DOHH2 (cell line): ENCODE data around the gene COL9A3.

Experiments
- H3F3A ChIP-seq: fragments of 200-600 bp; sonication (generic), shearing (Covaris generic); 2 replicates; pipeline ENCODE4 v1.6.0; 2016; ENCODE audit warnings: antibody characterized with exemption, mild to moderate bottlenecking; ENCODE audit not compliant: control insufficient read depth, insufficient read depth
- H3K27ac ChIP-seq: fragments of 200-600 bp; sonication (generic); 2 replicates; pipeline ENCODE4 v1.5.1; 2014; ENCODE audit warnings: low read depth, mild to moderate bottlenecking, low read length, moderate library complexity
- H3K27me3 ChIP-seq: fragments of 200-600 bp; sonication (generic); 2 replicates; pipeline ENCODE4 v1.6.1; 2014; ENCODE audit warnings: mild to moderate bottlenecking, low read length, mixed read lengths; ENCODE audit not compliant: control insufficient read depth
- H3K36me3 ChIP-seq: fragments of 200-600 bp; sonication (generic); 2 replicates; pipeline ENCODE4 v1.6.1; 2014; ENCODE audit warnings: mild to moderate bottlenecking, low read length, moderate library complexity, mixed read lengths; ENCODE audit not compliant: control insufficient read depth
- H3K4me1 ChIP-seq: fragments of 200-600 bp; sonication (generic); 2 replicates; pipeline ENCODE4 v1.6.1; 2014; ENCODE audit warnings: mild to moderate bottlenecking, low read length, mixed read lengths; ENCODE audit not compliant: control insufficient read depth
- H3K4me2 ChIP-seq: fragments of 200-600 bp; sonication (generic); 2 replicates; pipeline ENCODE4 v1.6.0; 2014; ENCODE audit warnings: mild to moderate bottlenecking, low read length, moderate library complexity
- H3K4me3 ChIP-seq: fragments of 200-600 bp; sonication (generic); 2 replicates; pipeline ENCODE4 v1.5.1; 2014; ENCODE audit warnings: mild to moderate bottlenecking, low read length, mixed read lengths
- H3K79me2 ChIP-seq: fragments of 200-600 bp; sonication (generic); 2 replicates; pipeline ENCODE4 v1.6.1; 2014; ENCODE audit warnings: mild to moderate bottlenecking, low read length, mixed read lengths; ENCODE audit not compliant: control insufficient read depth
- H3K9me2 ChIP-seq: fragments of 200-600 bp; sonication (generic); replicated peaks from 2 replicates; pipeline ENCODE4 v1.6.1; 2014; ENCODE audit warnings: mild to moderate bottlenecking, low read length, mixed read lengths; ENCODE audit not compliant: control insufficient read depth
- H3K9me3 ChIP-seq: fragments of 200-600 bp; sonication (generic); 2 replicates; pipeline ENCODE4 v1.6.1; 2014; ENCODE audit warnings: antibody characterized with exemption, low read length, mixed read lengths; ENCODE audit not compliant: control insufficient read depth, insufficient read depth
- H4K20me1 ChIP-seq: fragments of 200-600 bp; sonication (generic); 2 replicates; pipeline ENCODE4 v1.6.0; 2014; ENCODE audit warnings: low read depth, mild to moderate bottlenecking, antibody characterized with exemption, low read length, moderate library complexity; ENCODE audit not compliant: control insufficient read depth, insufficient read depth
- EZH2phosphoT487 ChIP-seq: fragments of 200-600 bp; sonication (generic); IDR thresholded peaks from 2 replicates; pipeline ENCODE4 v1.6.1; 2017; ENCODE audit warnings: borderline replicate concordance, mild to moderate bottlenecking, antibody characterized with exemption, low read length, moderate library complexity, mixed read lengths
- TF ChIP-seq, protein P1 (sequence below): fragments of 200-600 bp; sonication (generic); IDR thresholded peaks from one replicate; pipeline ENCODE4 v1.5.1; 2014; ENCODE audit warnings: antibody characterized with exemption, mild to moderate bottlenecking, low read depth, low read length; ENCODE audit not compliant: poor library complexity, severe bottlenecking

The COL9A3 gene

DNA sequence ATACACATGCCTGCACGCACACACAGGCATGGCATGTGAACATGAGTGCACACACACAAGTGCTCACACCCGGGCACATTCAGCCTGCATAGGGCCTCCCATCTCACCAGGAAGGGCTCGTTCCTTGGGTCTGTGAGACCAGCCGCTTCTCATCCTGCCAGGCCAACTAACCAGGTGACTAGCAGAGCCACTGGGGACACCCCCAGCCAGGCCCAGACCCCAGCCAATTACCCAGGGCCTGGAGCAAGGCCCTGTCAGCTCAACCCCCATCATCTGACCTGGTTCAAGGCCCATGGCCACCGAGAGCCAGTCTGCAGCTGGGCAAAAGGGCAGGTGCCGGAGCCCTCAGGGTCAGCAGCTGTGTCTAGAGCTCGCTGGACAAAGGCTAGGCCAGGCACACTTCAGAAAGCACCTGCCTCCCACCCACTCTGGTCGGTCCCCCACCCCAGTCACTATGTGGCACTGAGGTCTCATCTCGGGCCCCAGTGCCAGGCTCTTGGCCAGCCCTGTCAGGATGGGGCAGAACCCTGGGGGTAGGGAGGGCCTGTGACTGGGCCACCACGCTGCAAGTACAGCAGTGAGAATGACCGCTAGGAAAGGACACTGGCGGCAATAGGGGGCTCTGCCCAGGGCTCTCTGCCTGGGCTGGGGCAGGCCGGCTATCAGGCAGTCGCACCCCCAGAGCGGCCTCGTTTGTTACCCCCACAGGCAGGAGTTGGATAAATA, 47.3 kb upstream of the COL9A3 start:
- no peaks in the 10 kb centered on the region for H3F3A ChIP-seq
- H3K9me2 ChIP-seq = no peaks in the 10 kb centered on the region
- H3K36me3 ChIP-seq = no peaks in the 10 kb centered on the region
- H3K79me2 ChIP-seq = no peaks in the 10 kb centered on the region
- TF ChIP-seq EZH2phosphoT487 = no peak
- TF ChIP-seq, protein P1, sequence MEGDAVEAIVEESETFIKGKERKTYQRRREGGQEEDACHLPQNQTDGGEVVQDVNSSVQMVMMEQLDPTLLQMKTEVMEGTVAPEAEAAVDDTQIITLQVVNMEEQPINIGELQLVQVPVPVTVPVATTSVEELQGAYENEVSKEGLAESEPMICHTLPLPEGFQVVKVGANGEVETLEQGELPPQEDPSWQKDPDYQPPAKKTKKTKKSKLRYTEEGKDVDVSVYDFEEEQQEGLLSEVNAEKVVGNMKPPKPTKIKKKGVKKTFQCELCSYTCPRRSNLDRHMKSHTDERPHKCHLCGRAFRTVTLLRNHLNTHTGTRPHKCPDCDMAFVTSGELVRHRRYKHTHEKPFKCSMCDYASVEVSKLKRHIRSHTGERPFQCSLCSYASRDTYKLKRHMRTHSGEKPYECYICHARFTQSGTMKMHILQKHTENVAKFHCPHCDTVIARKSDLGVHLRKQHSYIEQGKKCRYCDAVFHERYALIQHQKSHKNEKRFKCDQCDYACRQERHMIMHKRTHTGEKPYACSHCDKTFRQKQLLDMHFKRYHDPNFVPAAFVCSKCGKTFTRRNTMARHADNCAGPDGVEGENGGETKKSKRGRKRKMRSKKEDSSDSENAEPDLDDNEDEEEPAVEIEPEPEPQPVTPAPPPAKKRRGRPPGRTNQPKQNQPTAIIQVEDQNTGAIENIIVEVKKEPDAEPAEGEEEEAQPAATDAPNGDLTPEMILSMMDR = no peak
- no peaks in the 10 kb centered on the region for H4K20me1 ChIP-seq
- H3K9me3 ChIP-seq = no peaks in the 10 kb centered on the region
- no peak overlapping the region for H3K4me2 ChIP-seq
- no peaks in the 10 kb centered on the region for H3K27me3 ChIP-seq
- H3K27ac ChIP-seq = no peak overlapping the region
- H3K4me1 ChIP-seq = peaks cover 2% of the 10 kb centered on the region
- H3K4me3 ChIP-seq = no peak overlapping the region

DNA sequence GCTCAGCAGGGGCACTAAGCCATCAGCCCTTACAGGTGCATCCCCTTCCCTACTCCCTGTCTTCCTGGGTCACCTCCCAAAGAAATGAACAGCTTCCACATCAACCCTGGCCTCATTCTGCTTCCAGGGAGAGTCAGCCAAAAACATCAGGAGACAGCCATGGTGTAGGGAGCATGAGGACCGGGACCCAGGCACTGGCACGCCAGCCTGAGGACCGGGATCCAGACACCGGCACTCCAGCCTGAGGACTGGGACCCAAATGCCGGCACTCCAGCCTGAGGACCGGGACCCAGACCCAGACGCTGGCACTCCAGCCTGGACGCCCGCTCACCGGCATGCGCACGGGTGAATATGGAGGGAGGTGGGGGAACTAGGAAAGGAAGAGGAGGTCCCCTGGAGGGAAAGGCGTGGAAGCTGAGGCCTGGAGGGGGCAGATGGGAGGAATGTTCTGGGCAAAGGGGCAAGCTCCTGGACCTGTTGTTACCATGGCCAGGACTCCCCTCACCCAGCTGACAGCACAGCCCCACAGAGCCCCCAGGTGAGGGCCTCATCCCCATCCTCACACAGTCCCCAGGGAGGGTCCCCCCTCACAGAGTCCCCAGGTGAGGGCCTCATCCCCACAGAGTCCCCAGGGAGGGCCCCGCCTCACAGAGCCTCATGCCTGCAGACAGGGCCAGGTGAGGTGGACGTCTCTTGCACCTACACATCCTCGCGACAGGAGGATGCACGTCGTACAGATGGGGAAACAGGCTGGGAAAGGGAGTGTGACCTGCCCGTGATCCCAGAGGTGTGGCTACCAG, 46.5 kb upstream of the COL9A3 start:
- Histone ChIP-seq H3K27ac (no peak overlapping the region), H3K79me2 (no peaks in the 10 kb centered on the region), H3K9me2 (no peaks in the 10 kb centered on the region), H3K4me2 (no peak overlapping the region), H3F3A (no peaks in the 10 kb centered on the region), H3K36me3 (no peaks in the 10 kb centered on the region), H3K27me3 (no peaks in the 10 kb centered on the region), H3K4me1 (peaks cover 8% of the 10 kb centered on the region), H3K4me3 (no peak overlapping the region), H4K20me1 (no peaks in the 10 kb centered on the region), H3K9me3 (no peaks in the 10 kb centered on the region)
- TF ChIP-seq, protein P1 = no peak
- TF ChIP-seq EZH2phosphoT487 = no peak

DNA sequence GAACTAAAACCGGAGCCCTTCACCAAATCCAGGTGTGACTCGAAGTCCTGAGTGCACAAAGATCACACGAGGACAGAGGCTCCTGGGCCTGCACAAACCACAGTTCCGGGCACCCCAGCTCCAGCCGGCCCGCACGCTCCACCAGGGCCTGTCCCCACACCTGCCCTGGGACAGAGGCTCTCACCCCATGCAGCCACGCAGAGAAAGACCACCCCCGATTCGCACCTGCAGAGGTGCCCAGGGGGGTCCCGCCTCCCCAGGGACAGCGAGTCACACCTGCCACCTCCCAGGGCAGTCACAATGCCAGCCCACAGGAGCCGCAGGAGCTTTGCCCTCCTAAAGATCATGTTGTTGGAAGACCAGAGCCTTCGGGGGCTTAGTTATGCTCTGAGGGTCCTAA, 45.9 kb upstream of the COL9A3 start:
- no peaks in the 10 kb centered on the region for H3F3A ChIP-seq
- no peaks in the 10 kb centered on the region for H3K9me2 ChIP-seq
- no peaks in the 10 kb centered on the region for H3K36me3 ChIP-seq
- H4K20me1 ChIP-seq = no peaks in the 10 kb centered on the region
- no peak for TF ChIP-seq EZH2phosphoT487
- TF ChIP-seq, protein P1 = no peak
- no peak overlapping the region for H3K4me3 ChIP-seq
- H3K9me3 ChIP-seq = no peaks in the 10 kb centered on the region
- H3K4me1 ChIP-seq = peaks cover 8% of the 10 kb centered on the region
- H3K27me3 ChIP-seq = no peaks in the 10 kb centered on the region
- H3K4me2 ChIP-seq = no peak overlapping the region
- no peak overlapping the region for H3K27ac ChIP-seq
- H3K79me2 ChIP-seq = no peaks in the 10 kb centered on the region
